Right atrium auricular region (tissue), 2 donors: ENCODE measurements around the gene PARVG. TPM values are rescaled to one million over a fixed set of nuclear protein-coding genes. Genes with fewer than 3 reads are reported as not detected.
A peak's percentile ranks its signal among the peaks of the same experiment; 100 is the strongest.

ENCODE experiments used
- DNase-seq: peaks from one replicate; pipeline ENCODE4 v3.0.0-alpha.2; 2019; ENCODE audit warnings: low spot score
- H3K27ac ChIP-seq, 2 donors: fragments of 200-600 bp; sonication (generic); 1 replicate in 1 of 2; 2 replicates in 1 of 2; pipeline ENCODE4 v1.5.1; 2016 to 2019
- H3K27me3 ChIP-seq, 2 donors: fragments of 200-600 bp; sonication (generic); one replicate each; pipeline versions ENCODE4 v1.5.1 to v1.6.0; 2017 to 2019
- H3K36me3 ChIP-seq: fragments of 200-600 bp; sonication (generic); one replicate; pipeline ENCODE4 v1.5.1; 2016
- H3K4me1 ChIP-seq, 2 donors: fragments of 200-600 bp; sonication (generic); one replicate each; pipeline versions ENCODE4 v1.5.1 to v1.6.0; 2017 to 2019
- H3K4me3 ChIP-seq, 2 donors: fragments of 200-600 bp; sonication (generic); 1 replicate in 1 of 2; 2 replicates in 1 of 2; pipeline ENCODE4 v1.5.1; 2017 to 2019; ENCODE audit warnings: mild to moderate bottlenecking in 1 of 2, moderate library complexity in 1 of 2
- H3K9me3 ChIP-seq, 2 donors: fragments of 200-600 bp; sonication (generic); one replicate each; pipeline ENCODE4 v1.5.1; 2019
- total RNA-seq, 2 donors: library from RNA; depleted of rRNA; stranded (reverse); fragments of >200 nt; gene quantifications; one replicate each; pipeline ENCODE4 v1.1.0, GENCODE V29; 2016
- TF ChIP-seq, protein P1 (sequence below), 2 donors: fragments of 200-600 bp; sonication (generic); IDR thresholded peaks; one replicate each; pipeline ENCODE4 v1.5.1; 2019; ENCODE audit warnings: antibody characterized with exemption in 2 of 2

PARVG gene
- total RNA-seq, 2 donors from 2014 or later = 2.1 to 7.2 TPM

GRCh38 chr22:44171561-44171960 lies 9.2 kb upstream of the PARVG start:
- H3K9me3 ChIP-seq = no peaks in the 10 kb centered on the region
- peaks cover 7% of the 10 kb centered on the region for H3K36me3 ChIP-seq
- no peak overlapping the region for H3K27ac ChIP-seq
- H3K4me1 ChIP-seq = no peaks in the 10 kb centered on the region
- TF ChIP-seq, protein P1, sequence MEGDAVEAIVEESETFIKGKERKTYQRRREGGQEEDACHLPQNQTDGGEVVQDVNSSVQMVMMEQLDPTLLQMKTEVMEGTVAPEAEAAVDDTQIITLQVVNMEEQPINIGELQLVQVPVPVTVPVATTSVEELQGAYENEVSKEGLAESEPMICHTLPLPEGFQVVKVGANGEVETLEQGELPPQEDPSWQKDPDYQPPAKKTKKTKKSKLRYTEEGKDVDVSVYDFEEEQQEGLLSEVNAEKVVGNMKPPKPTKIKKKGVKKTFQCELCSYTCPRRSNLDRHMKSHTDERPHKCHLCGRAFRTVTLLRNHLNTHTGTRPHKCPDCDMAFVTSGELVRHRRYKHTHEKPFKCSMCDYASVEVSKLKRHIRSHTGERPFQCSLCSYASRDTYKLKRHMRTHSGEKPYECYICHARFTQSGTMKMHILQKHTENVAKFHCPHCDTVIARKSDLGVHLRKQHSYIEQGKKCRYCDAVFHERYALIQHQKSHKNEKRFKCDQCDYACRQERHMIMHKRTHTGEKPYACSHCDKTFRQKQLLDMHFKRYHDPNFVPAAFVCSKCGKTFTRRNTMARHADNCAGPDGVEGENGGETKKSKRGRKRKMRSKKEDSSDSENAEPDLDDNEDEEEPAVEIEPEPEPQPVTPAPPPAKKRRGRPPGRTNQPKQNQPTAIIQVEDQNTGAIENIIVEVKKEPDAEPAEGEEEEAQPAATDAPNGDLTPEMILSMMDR (IDR thresholded peaks at IDR 0.05) = no peak
- no peak for DNase-seq
- no peaks in the 10 kb centered on the region for H3K27me3 ChIP-seq
- no peak overlapping the region for H3K4me3 ChIP-seq

- H3K4me3 ChIP-seq = no peak overlapping the region
- H3K27ac ChIP-seq = no peak overlapping the region
- H3K27me3 ChIP-seq = no peaks in the 10 kb centered on the region
- H3K4me1 ChIP-seq = no peaks in the 10 kb centered on the region
- H3K36me3 ChIP-seq = peaks cover 7% of the 10 kb centered on the region
- TF ChIP-seq, protein P1 (IDR thresholded peaks at IDR 0.05) = no peak
- DNase-seq = peak; percentile 83
- no peaks in the 10 kb centered on the region for H3K9me3 ChIP-seq
Observed at GRCh38 chr22:44172370-44173108, 8.2 kb upstream of the PARVG start.

GRCh38 chr22:44173154-44173553 lies 7.6 kb upstream of the PARVG start:
- DNase-seq = no peak
- no peak overlapping the region for H3K27ac ChIP-seq
- no peak overlapping the region for H3K4me3 ChIP-seq

DNA sequence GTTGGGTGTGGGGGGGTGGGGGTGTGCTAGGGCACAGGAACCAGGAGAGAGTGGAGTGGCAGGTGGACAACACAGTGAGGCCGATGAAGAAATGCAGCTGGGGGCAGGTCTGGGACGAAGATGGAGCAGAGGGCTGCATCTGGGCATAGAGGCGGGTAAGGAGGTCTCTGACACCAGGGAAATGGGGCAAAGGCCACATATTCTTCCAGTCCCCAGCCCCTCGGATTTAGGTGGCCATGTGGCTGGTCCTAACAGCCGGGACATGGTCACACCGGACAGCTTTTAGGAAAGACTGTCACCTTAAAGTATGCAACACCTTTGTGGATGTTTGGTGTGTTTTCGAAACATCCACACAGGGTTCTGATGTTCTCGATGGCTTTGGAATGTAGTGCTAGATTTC lies 5.0 kb upstream of the PARVG start:
- TF ChIP-seq, protein P1 (IDR thresholded peaks at IDR 0.05) = no peak
- Histone ChIP-seq H3K27me3 (no peaks in the 10 kb centered on the region), H3K4me3 (no peak overlapping the region), H3K36me3 (no peaks in the 10 kb centered on the region), H3K27ac (no peak overlapping the region), H3K4me1 (no peaks in the 10 kb centered on the region), H3K9me3 (no peaks in the 10 kb centered on the region)
- DNase-seq = no peak

More at GRCh38 chr22:44173154-44173553, 7.6 kb upstream of the PARVG start:
- TF ChIP-seq, protein P1 (IDR thresholded peaks at IDR 0.05) = no peak
- Histone ChIP-seq H3K9me3 (no peaks in the 10 kb centered on the region), H3K36me3 (peaks cover 7% of the 10 kb centered on the region), H3K27me3 (no peaks in the 10 kb centered on the region), H3K4me1 (no peaks in the 10 kb centered on the region)

DNA sequence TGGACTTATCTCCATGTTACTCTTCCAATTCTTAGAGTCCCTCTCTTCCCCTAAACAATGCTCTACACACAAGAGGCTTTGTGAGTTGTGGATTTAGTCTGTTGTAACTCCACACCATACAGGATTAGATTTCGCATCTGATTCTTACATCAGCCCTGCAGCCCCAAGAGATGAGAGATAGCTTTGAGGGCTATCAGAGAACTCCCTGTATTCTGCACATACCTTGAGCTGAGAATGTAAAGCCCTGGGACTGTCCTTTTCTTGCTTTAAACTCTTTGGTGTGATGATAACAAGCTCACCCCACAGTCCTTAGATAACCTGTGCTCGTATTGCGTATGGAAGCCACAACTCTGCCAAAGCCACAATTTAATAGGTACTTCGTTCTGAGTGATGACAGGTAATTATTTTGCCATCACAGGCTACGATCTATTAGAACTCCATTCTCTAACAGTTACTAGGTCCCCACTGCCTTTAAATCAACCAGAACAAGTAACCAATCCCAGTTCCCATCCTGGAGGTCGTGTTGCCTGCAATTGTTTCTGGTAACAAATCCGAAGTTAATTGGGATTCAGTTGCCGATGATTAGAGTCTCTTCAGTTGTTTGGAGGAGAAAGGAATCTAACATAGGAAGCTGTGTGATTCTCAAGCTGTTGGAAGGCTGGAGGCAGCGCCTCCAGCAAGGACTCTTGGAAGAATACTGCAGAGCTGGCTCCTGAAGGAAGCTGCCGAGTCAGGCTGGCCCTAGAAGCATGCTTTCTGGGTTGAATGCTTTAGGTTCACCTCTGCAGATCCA lies 1.3 kb upstream of the PARVG start:
- H3K4me3 ChIP-seq = no peak overlapping the region
- H3K4me1 ChIP-seq = no peaks in the 10 kb centered on the region
- H3K9me3 ChIP-seq = no peaks in the 10 kb centered on the region
- TF ChIP-seq, protein P1 (IDR thresholded peaks at IDR 0.05) = no peak
- no peak for DNase-seq
- H3K27me3 ChIP-seq = no peaks in the 10 kb centered on the region
- H3K27ac ChIP-seq = no peak overlapping the region
- no peaks in the 10 kb centered on the region for H3K36me3 ChIP-seq
